Lower leg skin (tissue), 4 donors: ENCODE data around the gene ENOX1. TPM values are rescaled to one million over a fixed set of nuclear protein-coding genes. Genes with fewer than 3 reads are reported as not detected.

Experiments used
- DNase-seq, 2 donors: peaks; one replicate each; pipeline ENCODE4 v3.0.0-alpha.2; 2019; ENCODE audit warnings: low spot score in 2 of 2
- H3K4me3 ChIP-seq: fragments of 200-600 bp; sonication (generic); 2 replicates; pipeline ENCODE4 v1.5.1; 2017; ENCODE audit warnings: mild to moderate bottlenecking, low read depth; ENCODE audit not compliant: poor library complexity, severe bottlenecking
- POLR2A ChIP-seq, 2 donors: fragments of 450-650 bp; IDR thresholded peaks; one replicate each; pipeline ENCODE4 v1.6.1; 2016 to 2017; ENCODE audit warnings: antibody characterized with exemption in 2 of 2, mild to moderate bottlenecking in 1 of 2, moderate library complexity in 1 of 2
- WGBS, 2 donors: methylation state at CpG; one replicate each; pipeline ENCODE4 v1.1.5; 2018; 5-methylcytosine and 5-hydroxymethylcytosine counted together
- intact Hi-C: fragments of 100-400 bp; cut with DNase I; formaldehyde crosslinking; loops from one replicate; pipeline ENCODE4 v1.15.0; 2023; ENCODE audit warnings: low total_unique reads
- total RNA-seq, 4 donors: library from RNA; depleted of rRNA; stranded (reverse); fragments of >200 nt; gene quantifications; one replicate each; pipeline ENCODE4 v1.1.0, GENCODE V29; 2016
- TF ChIP-seq, protein P1 (sequence below), 3 donors: fragments of 450-650 bp; IDR thresholded peaks; one replicate each; pipeline ENCODE4 v1.5.1; 2016; ENCODE audit warnings: antibody characterized with exemption in 3 of 3, mild to moderate bottlenecking in 3 of 3, moderate library complexity in 2 of 3

The ENOX1 gene
- total RNA-seq, 4 donors from 2014 or later = 0.11 to 0.52 (median 0.30) TPM

GRCh38 chr13:43293561-43293960 is 493.2 kb downstream of the ENOX1 start:
- 72 to 75% methylated on average over 1 of the region's 1 CpG for WGBS, 2 donors
- no peak overlapping the region for H3K4me3 ChIP-seq

GRCh38 chr13:43293008-43293407 is 493.8 kb downstream of the ENOX1 start:
- intact Hi-C loops = no loop called here
- H3K4me3 ChIP-seq = no peak overlapping the region
- TF ChIP-seq, protein P1, sequence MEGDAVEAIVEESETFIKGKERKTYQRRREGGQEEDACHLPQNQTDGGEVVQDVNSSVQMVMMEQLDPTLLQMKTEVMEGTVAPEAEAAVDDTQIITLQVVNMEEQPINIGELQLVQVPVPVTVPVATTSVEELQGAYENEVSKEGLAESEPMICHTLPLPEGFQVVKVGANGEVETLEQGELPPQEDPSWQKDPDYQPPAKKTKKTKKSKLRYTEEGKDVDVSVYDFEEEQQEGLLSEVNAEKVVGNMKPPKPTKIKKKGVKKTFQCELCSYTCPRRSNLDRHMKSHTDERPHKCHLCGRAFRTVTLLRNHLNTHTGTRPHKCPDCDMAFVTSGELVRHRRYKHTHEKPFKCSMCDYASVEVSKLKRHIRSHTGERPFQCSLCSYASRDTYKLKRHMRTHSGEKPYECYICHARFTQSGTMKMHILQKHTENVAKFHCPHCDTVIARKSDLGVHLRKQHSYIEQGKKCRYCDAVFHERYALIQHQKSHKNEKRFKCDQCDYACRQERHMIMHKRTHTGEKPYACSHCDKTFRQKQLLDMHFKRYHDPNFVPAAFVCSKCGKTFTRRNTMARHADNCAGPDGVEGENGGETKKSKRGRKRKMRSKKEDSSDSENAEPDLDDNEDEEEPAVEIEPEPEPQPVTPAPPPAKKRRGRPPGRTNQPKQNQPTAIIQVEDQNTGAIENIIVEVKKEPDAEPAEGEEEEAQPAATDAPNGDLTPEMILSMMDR (IDR thresholded peaks at IDR 0.05) = no peak
- TF ChIP-seq POLR2A (IDR thresholded peaks at IDR 0.05) = no peak
- 96% methylated on average over 2 of the region's 2 CpGs for WGBS, 2 donors
- no peak for DNase-seq

More at GRCh38 chr13:43293561-43293960, 493.2 kb downstream of the ENOX1 start:
- intact Hi-C loops = no loop called here
- no peak for DNase-seq
- TF ChIP-seq POLR2A (IDR thresholded peaks at IDR 0.05) = no peak
- TF ChIP-seq, protein P1 (IDR thresholded peaks at IDR 0.05) = no peak

DNA sequence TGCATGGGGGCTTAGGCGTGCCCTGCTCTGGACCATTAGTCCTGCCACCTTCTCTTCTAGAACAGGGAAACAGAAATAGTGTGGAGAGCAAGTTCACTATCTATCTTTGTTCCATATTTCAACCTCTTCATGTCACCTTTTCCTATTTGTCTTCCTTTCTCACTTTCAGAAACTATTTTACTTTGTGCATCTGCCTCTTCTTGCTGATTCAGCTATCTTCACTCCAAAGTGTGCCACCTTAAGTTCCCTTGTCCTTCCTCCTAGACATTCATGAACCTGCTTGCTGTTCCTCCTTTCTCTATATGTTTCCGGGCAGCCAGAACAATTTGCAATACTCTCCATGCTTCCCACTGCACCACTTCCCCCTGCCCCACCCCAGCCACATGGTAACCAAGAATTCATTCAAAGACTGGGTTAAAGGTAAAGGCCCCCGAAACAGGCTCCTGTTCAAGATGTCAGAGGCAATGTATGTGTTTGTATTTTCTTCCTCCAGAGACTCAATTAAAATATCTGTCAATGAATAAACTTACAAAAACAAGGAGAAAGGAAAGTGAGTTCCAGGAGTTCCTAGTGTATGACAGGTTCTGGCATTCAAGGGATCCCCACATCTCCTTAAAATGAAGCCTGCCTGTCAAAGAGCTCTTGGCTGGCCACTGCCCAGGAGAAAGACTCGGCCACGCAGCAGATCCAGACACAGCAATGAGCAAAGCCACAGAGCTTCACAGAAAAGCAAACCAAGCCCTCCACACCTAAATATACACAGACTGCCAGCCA is 495.3 kb downstream of the ENOX1 start:
- 85 to 94% methylated on average over 5 of the region's 5 CpGs for WGBS, 2 donors
- DNase-seq = no peak
- no peak overlapping the region for H3K4me3 ChIP-seq
- no peak for TF ChIP-seq POLR2A (IDR thresholded peaks at IDR 0.05)
- TF ChIP-seq, protein P1 (IDR thresholded peaks at IDR 0.05) = no peak
- intact Hi-C loops = no loop called here

- no peak overlapping the region for H3K4me3 ChIP-seq
- WGBS, 2 donors = 60 to 71% methylated on average over 6 of the region's 6 CpGs
- TF ChIP-seq, protein P1 (IDR thresholded peaks at IDR 0.05) = no peak
- TF ChIP-seq POLR2A (IDR thresholded peaks at IDR 0.05) = no peak
- DNase-seq = no peak
- intact Hi-C loops = no loop called here
Measured at GRCh38 chr13:43289470-43290255, 497.1 kb downstream of the ENOX1 start.

DNA sequence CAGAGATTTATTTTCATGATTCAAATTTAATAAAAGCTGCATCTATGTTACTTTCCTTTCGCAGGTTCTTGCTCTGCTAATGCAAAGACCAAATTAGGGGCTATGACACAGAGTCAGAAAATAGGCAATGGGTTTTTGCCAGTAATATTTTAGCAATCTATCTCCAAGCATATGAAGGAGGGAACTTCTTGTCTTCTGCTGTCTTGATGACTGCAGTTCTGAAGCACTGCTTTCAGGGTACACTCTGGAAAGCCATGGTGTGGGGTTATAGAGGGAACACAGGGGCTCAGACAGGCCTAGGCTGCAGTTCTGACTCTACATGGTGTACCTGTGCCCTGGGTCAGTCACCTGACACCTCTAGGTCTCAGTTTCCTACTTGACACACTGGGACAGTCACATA is 500.0 kb downstream of the ENOX1 start:
- WGBS, 2 donors = 97 to 100% methylated on average over 1 of the region's 1 CpG
- TF ChIP-seq POLR2A (IDR thresholded peaks at IDR 0.05) = no peak
- intact Hi-C loops = no loop called here
- no peak for DNase-seq
- H3K4me3 ChIP-seq = no peak overlapping the region

DNA sequence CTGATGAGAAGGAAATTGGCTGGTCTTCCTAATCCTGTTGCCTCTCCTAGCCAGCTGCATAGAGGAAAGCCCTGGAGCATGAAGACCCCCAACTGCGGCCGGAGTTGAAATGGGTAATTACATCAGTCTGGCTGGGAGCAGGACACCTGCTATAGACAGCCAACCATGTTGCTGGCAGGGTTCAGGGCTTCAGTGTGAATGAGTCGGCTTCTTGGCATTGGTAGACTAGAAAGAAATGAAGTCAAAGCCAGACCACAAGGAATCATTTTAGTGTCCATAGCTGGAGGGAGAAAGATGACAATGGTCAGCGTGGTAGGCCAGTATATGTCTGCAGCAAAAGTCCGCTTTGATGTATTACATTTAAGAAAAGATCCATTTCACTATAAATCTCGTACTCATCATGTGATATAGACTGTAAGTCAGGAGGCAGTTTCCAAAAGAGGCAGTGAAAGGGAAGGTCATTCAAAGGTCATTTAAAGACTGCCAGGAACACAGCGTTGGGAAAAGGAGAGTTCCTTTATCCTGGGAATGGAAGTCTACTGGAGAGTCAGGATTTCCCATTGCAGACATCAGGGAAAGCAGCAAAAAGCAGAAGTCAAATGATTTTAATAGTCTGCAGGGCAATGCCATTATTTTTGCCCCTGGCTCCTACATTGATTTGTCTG is 500.7 kb downstream of the ENOX1 start:
- no peak for TF ChIP-seq POLR2A (IDR thresholded peaks at IDR 0.05)
- TF ChIP-seq, protein P1 (IDR thresholded peaks at IDR 0.05) = no peak
- DNase-seq = no peak
- H3K4me3 ChIP-seq = no peak overlapping the region
- intact Hi-C loops = no loop called here
- WGBS, 2 donors = 55 to 56% methylated on average over 7 of the region's 7 CpGs
